Measurements from ENCODE around the gene UBE2QL1. TPM values are rescaled to one million over a fixed set of nuclear protein-coding genes. Genes with fewer than 3 reads are reported as not detected.

UBE2QL1 gene
- polyA plus RNA-seq, 1 of the 3 experiments (the other 2 are of a cell fraction) = 0.28 TPM

- ChIA-PET CTCF (no interaction called here), POLR2A (no interaction called here)
- Histone ChIP-seq H3K79me2 (ENCODE audit: insufficient read depth) (no peaks in the 10 kb centered on the region), H3K27me3 (ENCODE audit: insufficient read depth) (no peaks in the 10 kb centered on the region), H3K9me3 (no peaks in the 10 kb centered on the region), H3K4me3 (ENCODE audit: low read depth in 2 of 2, low read length in 1 of 2) (no peak overlapping the region), H3K9me2 (no peaks in the 10 kb centered on the region), H3K4me2 (no peak overlapping the region), H3K9ac (no peak overlapping the region), H2AFZ (ENCODE audit: low read depth) (no peak overlapping the region), H3K36me3 (replicated peaks in 1 of 2; ENCODE audit: control insufficient read depth in 1 of 2, insufficient read depth in 2 of 2, low read length in 1 of 2) (no peaks in the 10 kb centered on the region), H3F3A (replicated peaks; ENCODE audit: insufficient read depth) (no peaks in the 10 kb centered on the region), H4K20me1 (ENCODE audit: insufficient read depth) (no peaks in the 10 kb centered on the region), H3K4me1 (ENCODE audit: control insufficient read depth in 1 of 2, insufficient read depth in 2 of 2, low read depth in 1 of 2, low read length in 1 of 2) (peaks cover 0 to 4% of the 10 kb centered on the region in 2 experiments; a peak in 1 of 4 replicates), H3K27ac (ENCODE audit: low read depth in 2 of 2, low read length in 1 of 2) (no peak overlapping the region)
- no peak for DNase-seq
- WGBS (ENCODE audit: low lambda C conversion rate) = 74% methylated on average over 7 of the region's 10 CpGs
- TF ChIP-seq TCF12 (IDR thresholded peaks at IDR 0.05) (no peak), RAD21 (IDR thresholded peaks at IDR 0.05; ENCODE audit: low read length) (no peak), NFIC (IDR thresholded peaks at IDR 0.05; ENCODE audit: borderline replicate concordance) (no peak), MAX (IDR thresholded peaks at IDR 0.05; ENCODE audit: low read depth) (no peak), SIN3A (IDR thresholded peaks at IDR 0.05; ENCODE audit: borderline replicate concordance, low read depth, low read length) (no peak), USF1 (IDR thresholded peaks at IDR 0.05; ENCODE audit: borderline replicate concordance, low read depth) (no peak), POLR2AphosphoS5 (IDR thresholded peaks at IDR 0.05; ENCODE audit: low read depth, low read length) (no peak), NRF1 (IDR thresholded peaks at IDR 0.05; ENCODE audit: low read depth, low read length) (no peak), MXI1 (IDR thresholded peaks at IDR 0.05; ENCODE audit: low read depth, low read length) (no peak), EZH2phosphoT487 (IDR thresholded peaks at IDR 0.05; ENCODE audit: borderline replicate concordance, low read depth) (no peak), ELF1 (IDR thresholded peaks at IDR 0.05) (no peak), IRF3 (IDR thresholded peaks at IDR 0.05; ENCODE audit: low read depth, low read length) (no peak), FOSL2 (IDR thresholded peaks at IDR 0.05; ENCODE audit: borderline replicate concordance, low read depth) (no peak), GATA2 (CRISPR knock-in tag; IDR thresholded peaks at IDR 0.05) (no peak), JUND (IDR thresholded peaks at IDR 0.05) (no peak), RXRA (IDR thresholded peaks at IDR 0.05; ENCODE audit: borderline replicate concordance, low read depth) (no peak), REST (IDR thresholded peaks at IDR 0.05; ENCODE audit: low read depth, low read length) (no peak), FOXJ3 (CRISPR knock-in tag; IDR thresholded peaks at IDR 0.05) (no peak), SMC3 (IDR thresholded peaks at IDR 0.05; ENCODE audit: low read depth, low read length) (no peak), TAF1 (IDR thresholded peaks at IDR 0.05; ENCODE audit: borderline replicate concordance, low read depth, low read length) (no peak)
These were observed 31.0 kb upstream of the UBE2QL1 start for GRCh38 chr5:6417657-6418056.

All from SK-N-SH (cell line).